ENCODE results near the gene LEMD3.

The LEMD3 gene

DNA sequence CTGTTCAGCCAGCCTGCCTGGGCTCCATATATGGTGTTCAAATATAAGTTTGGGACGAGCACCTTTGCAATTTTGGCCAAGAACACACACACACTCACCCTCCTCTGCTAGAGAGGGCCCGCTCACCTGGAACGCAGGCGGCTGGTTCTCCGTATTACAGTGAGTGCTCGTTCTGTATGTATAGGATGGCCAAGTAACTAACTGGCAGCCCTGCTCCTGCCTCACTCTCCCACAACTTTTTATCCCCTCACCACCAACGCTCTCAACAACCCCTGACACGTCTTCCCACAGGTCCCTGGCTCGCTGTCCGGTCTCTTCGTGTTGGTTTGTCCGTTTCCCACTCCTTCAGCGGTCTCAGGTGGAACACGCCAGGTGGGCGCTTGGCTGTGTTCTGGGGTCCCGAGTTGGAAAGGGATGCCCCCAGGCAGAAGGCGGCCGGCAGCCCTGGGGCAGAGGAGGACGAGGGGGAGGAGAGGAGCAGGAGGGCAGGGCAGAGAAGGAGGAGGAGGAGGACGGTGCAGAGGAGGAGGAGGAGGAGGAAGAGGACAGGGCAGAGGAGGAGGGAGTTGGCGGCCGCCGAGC lies 108.7 kb downstream of the LEMD3 start (continued):
- TF ChIP-seq, protein P1, sequence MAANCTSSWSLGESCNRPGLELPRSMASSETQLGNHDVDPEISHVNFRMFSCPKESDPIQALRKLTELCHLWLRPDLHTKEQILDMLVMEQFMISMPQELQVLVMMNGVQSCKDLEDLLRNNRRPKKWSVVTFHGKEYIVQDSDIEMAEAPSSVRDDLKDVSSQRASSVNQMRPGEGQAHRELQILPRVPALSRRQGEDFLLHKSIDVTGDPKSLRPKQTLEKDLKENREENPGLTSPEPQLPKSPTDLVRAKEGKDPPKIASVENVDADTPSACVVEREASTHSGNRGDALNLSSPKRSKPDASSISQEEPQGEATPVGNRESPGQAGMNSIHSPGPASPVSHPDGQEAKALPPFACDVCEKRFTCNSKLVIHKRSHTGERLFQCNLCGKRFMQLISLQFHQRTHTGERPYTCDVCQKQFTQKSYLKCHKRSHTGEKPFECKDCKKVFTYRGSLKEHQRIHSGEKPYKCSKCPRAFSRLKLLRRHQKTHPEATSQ (tag by site-specific recombination; IDR thresholded peaks at IDR 0.05): peak; percentile 84; the same call in 1 of the 2 replicates
- TF ChIP-seq ZFP69B (tag by site-specific recombination; IDR thresholded peaks at IDR 0.05) (peak; percentile 75), MYNN (tag by site-specific recombination; IDR thresholded peaks at IDR 0.05; ENCODE audit: borderline replicate concordance) (no peak), ZNF221 (tag by site-specific recombination; IDR thresholded peaks at IDR 0.05; ENCODE audit: borderline replicate concordance) (no peak), ZNF23 (tag by site-specific recombination; IDR thresholded peaks at IDR 0.05; ENCODE audit: borderline replicate concordance) (no peak), ZFP41 (tag by site-specific recombination; IDR thresholded peaks at IDR 0.05; ENCODE audit: borderline replicate concordance) (no peak), ZNF335 (tag by site-specific recombination; conservative IDR thresholded peaks at IDR 0.05) (no peak), ZBTB20 (tag by site-specific recombination; IDR thresholded peaks at IDR 0.05) (peak; percentile 99), ZNF768 (tag by site-specific recombination; IDR thresholded peaks at IDR 0.05) (no peak), ZIC2 (tag by site-specific recombination; IDR thresholded peaks at IDR 0.05) (no peak), ZNF785 (tag by site-specific recombination; IDR thresholded peaks at IDR 0.05) (0 out of 2 replicates have a peak, but pooled peaks have one; percentile 20), ZNF16 (tag by site-specific recombination; IDR thresholded peaks at IDR 0.05; ENCODE audit: low read depth) (no peak), SALL2 (tag by site-specific recombination; IDR thresholded peaks at IDR 0.05; ENCODE audit: borderline replicate concordance) (no peak), ZFP37 (tag by site-specific recombination; IDR thresholded peaks at IDR 0.05) (0 out of 2 replicates have a peak, but pooled peaks have one; percentile 34), REPIN1 (tag by site-specific recombination; IDR thresholded peaks at IDR 0.05; ENCODE audit: low read depth) (peak; percentile 63; the same call in 1 of the 2 replicates), EGR2 (tag by site-specific recombination; IDR thresholded peaks at IDR 0.05; ENCODE audit: low read depth) (peak; percentile 96), ZNF777 (tag by site-specific recombination; IDR thresholded peaks at IDR 0.05; ENCODE audit: borderline replicate concordance) (peak; percentile 78; the same call in 1 of the 2 replicates), ZNF239 (tag by site-specific recombination; IDR thresholded peaks at IDR 0.05) (no peak), ZNF324 (tag by site-specific recombination; IDR thresholded peaks at IDR 0.05) (no peak), ZNF830 (tag by site-specific recombination; IDR thresholded peaks at IDR 0.05; ENCODE audit: low read depth) (no peak), OSR2 (tag by site-specific recombination; IDR thresholded peaks at IDR 0.05) (no peak), KLF10 (tag by site-specific recombination; IDR thresholded peaks at IDR 0.05) (no peak), ZNF404 (tag by site-specific recombination; IDR thresholded peaks at IDR 0.05) (no peak), SCRT2 (tag by site-specific recombination; IDR thresholded peaks at IDR 0.05) (no peak), ZBTB48 (tag by site-specific recombination; IDR thresholded peaks at IDR 0.05) (peak; percentile 42; the same call in 1 of the 2 replicates), KLF7 (tag by site-specific recombination; IDR thresholded peaks at IDR 0.05; ENCODE audit: borderline replicate concordance) (no peak), ZNF621 (tag by site-specific recombination; IDR thresholded peaks at IDR 0.05) (no peak)
- TF ChIP-seq, protein P2, sequence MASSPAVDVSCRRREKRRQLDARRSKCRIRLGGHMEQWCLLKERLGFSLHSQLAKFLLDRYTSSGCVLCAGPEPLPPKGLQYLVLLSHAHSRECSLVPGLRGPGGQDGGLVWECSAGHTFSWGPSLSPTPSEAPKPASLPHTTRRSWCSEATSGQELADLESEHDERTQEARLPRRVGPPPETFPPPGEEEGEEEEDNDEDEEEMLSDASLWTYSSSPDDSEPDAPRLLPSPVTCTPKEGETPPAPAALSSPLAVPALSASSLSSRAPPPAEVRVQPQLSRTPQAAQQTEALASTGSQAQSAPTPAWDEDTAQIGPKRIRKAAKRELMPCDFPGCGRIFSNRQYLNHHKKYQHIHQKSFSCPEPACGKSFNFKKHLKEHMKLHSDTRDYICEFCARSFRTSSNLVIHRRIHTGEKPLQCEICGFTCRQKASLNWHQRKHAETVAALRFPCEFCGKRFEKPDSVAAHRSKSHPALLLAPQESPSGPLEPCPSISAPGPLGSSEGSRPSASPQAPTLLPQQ (tag by site-specific recombination; IDR thresholded peaks at IDR 0.05): peak; percentile 73
- TF ChIP-seq, protein P3, sequence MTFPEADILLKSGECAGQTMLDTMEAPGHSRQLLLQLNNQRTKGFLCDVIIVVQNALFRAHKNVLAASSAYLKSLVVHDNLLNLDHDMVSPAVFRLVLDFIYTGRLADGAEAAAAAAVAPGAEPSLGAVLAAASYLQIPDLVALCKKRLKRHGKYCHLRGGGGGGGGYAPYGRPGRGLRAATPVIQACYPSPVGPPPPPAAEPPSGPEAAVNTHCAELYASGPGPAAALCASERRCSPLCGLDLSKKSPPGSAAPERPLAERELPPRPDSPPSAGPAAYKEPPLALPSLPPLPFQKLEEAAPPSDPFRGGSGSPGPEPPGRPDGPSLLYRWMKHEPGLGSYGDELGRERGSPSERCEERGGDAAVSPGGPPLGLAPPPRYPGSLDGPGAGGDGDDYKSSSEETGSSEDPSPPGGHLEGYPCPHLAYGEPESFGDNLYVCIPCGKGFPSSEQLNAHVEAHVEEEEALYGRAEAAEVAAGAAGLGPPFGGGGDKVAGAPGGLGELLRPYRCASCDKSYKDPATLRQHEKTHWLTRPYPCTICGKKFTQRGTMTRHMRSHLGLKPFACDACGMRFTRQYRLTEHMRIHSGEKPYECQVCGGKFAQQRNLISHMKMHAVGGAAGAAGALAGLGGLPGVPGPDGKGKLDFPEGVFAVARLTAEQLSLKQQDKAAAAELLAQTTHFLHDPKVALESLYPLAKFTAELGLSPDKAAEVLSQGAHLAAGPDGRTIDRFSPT (tag by site-specific recombination; IDR thresholded peaks at IDR 0.05): no peak; the same call in 1 of the 2 replicates
- TF ChIP-seq, protein P4, sequence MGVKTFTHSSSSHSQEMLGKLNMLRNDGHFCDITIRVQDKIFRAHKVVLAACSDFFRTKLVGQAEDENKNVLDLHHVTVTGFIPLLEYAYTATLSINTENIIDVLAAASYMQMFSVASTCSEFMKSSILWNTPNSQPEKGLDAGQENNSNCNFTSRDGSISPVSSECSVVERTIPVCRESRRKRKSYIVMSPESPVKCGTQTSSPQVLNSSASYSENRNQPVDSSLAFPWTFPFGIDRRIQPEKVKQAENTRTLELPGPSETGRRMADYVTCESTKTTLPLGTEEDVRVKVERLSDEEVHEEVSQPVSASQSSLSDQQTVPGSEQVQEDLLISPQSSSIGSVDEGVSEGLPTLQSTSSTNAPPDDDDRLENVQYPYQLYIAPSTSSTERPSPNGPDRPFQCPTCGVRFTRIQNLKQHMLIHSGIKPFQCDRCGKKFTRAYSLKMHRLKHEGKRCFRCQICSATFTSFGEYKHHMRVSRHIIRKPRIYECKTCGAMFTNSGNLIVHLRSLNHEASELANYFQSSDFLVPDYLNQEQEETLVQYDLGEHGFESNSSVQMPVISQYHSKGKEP (tag by site-specific recombination; IDR thresholded peaks at IDR 0.05): no peak
- TF ChIP-seq, protein P5, sequence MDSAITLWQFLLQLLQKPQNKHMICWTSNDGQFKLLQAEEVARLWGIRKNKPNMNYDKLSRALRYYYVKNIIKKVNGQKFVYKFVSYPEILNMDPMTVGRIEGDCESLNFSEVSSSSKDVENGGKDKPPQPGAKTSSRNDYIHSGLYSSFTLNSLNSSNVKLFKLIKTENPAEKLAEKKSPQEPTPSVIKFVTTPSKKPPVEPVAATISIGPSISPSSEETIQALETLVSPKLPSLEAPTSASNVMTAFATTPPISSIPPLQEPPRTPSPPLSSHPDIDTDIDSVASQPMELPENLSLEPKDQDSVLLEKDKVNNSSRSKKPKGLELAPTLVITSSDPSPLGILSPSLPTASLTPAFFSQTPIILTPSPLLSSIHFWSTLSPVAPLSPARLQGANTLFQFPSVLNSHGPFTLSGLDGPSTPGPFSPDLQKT (IDR thresholded peaks at IDR 0.05; ENCODE audit: borderline replicate concordance, low read depth, low read length): no peak
- TF ChIP-seq, protein P6, sequence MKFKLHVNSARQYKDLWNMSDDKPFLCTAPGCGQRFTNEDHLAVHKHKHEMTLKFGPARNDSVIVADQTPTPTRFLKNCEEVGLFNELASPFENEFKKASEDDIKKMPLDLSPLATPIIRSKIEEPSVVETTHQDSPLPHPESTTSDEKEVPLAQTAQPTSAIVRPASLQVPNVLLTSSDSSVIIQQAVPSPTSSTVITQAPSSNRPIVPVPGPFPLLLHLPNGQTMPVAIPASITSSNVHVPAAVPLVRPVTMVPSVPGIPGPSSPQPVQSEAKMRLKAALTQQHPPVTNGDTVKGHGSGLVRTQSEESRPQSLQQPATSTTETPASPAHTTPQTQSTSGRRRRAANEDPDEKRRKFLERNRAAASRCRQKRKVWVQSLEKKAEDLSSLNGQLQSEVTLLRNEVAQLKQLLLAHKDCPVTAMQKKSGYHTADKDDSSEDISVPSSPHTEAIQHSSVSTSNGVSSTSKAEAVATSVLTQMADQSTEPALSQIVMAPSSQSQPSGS (tag by site-specific recombination; IDR thresholded peaks at IDR 0.05; ENCODE audit: low read depth): no peak

Data from HEK293 (cell line).